Measurements from ENCODE around the gene FAM216A. TPM values are rescaled to one million over a fixed set of nuclear protein-coding genes. Genes with fewer than 3 reads are reported as not detected.

FAM216A gene
- total RNA-seq, 4 donors from 2014 or later = 2.3 to 5.0 (median 3.2) TPM

DNA sequence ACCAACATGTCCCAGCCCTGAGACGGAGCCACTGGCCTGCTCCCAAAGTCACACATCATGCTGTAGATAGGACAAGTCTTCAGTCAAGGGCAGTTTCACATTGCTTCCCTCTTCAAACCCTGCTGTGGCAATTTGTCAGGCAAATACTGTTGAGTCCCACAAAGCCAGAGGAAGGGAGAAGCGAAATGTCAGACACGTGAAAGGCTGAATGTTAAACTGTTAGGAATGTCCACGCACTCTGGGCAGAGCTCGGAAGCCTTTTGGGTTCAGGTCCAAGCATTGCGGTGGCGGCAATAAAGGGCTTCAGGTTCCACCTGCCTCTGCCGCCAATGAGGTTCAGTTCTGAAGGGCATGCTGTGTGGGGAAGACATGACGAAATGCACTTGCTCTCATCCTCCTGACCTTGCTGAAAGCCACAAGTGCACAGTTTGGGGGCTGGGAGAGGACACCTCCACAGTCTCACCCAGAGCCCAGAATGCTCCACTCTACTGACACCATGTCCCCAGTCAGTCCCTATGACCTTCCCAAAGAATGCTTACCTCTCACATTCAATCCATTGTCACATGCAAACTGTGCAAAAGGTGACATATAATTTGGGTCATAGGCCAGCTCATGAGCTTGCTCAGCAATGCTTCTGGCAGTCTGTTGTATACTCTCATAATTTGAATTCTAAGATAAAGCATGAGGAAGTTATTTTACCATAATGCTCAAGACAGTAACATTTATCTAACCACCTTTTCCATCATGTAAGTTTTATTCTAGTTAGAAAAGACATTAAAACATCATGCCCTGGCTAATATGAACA, 69.2 kb downstream of the FAM216A start:
- no peak for TF ChIP-seq EP300 (IDR thresholded peaks at IDR 0.05)
- no peak for TF ChIP-seq CTCF (IDR thresholded peaks at IDR 0.05)
- DNase-seq (ENCODE audit: low spot score in 2 of 2) = no peak
- H3K9me3 ChIP-seq = no peaks in the 10 kb centered on the region
- H3K36me3 ChIP-seq = peaks cover 37% of the 10 kb centered on the region
- peak overlapping the region; percentile 79 for H3K27ac ChIP-seq
- H3K4me1 ChIP-seq = peaks cover 64% of the 10 kb centered on the region
- no peak overlapping the region for H3K4me3 ChIP-seq
- H3K27me3 ChIP-seq = no peaks in the 10 kb centered on the region
- WGBS = 54% methylated on average over 7 of the region's 9 CpGs

GRCh38 chr12:110538869-110539622, 70.4 kb downstream of the FAM216A start:
- Histone ChIP-seq H3K27me3 (no peaks in the 10 kb centered on the region), H3K9me3 (no peaks in the 10 kb centered on the region), H3K4me1 (peaks cover 64% of the 10 kb centered on the region), H3K27ac (peak overlapping the region; percentile 12), H3K4me3 (no peak overlapping the region), H3K36me3 (peaks cover 34% of the 10 kb centered on the region)
- no peak for DNase-seq (ENCODE audit: low spot score in 2 of 2)
- no peak for TF ChIP-seq POLR2A (IDR thresholded peaks at IDR 0.05)
- no peak for TF ChIP-seq POLR2AphosphoS5 (IDR thresholded peaks at IDR 0.05)
- TF ChIP-seq EP300 (IDR thresholded peaks at IDR 0.05) = no peak
- no peak for TF ChIP-seq CTCF (IDR thresholded peaks at IDR 0.05)
- 81% methylated on average over 5 of the region's 5 CpGs for WGBS

Other genes with a start within 250 kb of the FAM216A start
- gene ATP2A2, start 187.6 kb upstream of the FAM216A start, total RNA-seq = 100 to 1,000 TPM in 3 of 4 donors, 10 to 100 TPM in 1; 95.9 to 138 (median 118) TPM
- 10 to 100 TPM; 39.6 to 56.6 (median 45.6) TPM for gene ANAPC7, start 65.1 kb upstream of the FAM216A start, total RNA-seq
- gene ARPC3, start 18.5 kb upstream of the FAM216A start, total RNA-seq = 100 to 1,000 TPM; 163 to 290 (median 191) TPM
- gene GPN3, start 588 bp upstream of the FAM216A start, total RNA-seq = 10 to 100 TPM in 3 of 4 donors, 1 to 10 TPM in 1; 9.6 to 17.1 (median 13.3) TPM
- gene VPS29, start 33.3 kb downstream of the FAM216A start, total RNA-seq = 10 to 100 TPM; 72.2 to 96.1 (median 83.1) TPM
- gene RAD9B, start 33.5 kb downstream of the FAM216A start, total RNA-seq = under 1 TPM in 3 of 4 donors, not detected in 1; 0.19 to 0.47 (median 0.40) TPM
- 10 to 100 TPM; 24.6 to 36.6 (median 29.1) TPM for gene PPTC7, start 114.5 kb downstream of the FAM216A start, total RNA-seq
- gene TCTN1, start 145.3 kb downstream of the FAM216A start, total RNA-seq = 10 to 100 TPM; 18.9 to 46.4 (median 28.4) TPM
- 1 to 10 TPM; 1.3 to 6.0 (median 1.9) TPM for gene HVCN1, start 220.3 kb downstream of the FAM216A start, total RNA-seq